ENCODE data around the gene EDIL3.
"Not testable (repeated sequence)": the region's sequence is repeated elsewhere in the genome, so short reads cannot be mapped to it uniquely, and the experiment has no call there.

The EDIL3 gene

DNA sequence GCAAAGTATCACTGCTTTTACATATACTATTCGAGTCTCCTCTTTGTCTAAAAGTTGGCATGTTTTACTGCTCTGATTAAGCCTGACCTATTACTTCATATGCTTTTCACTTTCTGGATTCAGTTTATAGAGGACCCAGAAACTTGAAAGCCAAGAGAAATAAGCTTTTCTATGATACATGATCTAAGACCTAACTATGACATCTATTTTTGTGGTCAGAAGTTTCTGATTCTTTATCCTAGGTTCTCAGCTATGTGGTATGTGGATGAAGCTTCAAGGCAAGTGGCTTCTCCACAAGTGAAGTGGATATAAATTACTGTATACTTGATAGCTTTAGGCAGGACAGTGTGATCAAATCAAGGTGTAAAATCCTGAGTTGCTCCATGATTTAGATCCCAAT is 6.3 kb downstream of the EDIL3 start:
- no peak for DNase-seq

DNA sequence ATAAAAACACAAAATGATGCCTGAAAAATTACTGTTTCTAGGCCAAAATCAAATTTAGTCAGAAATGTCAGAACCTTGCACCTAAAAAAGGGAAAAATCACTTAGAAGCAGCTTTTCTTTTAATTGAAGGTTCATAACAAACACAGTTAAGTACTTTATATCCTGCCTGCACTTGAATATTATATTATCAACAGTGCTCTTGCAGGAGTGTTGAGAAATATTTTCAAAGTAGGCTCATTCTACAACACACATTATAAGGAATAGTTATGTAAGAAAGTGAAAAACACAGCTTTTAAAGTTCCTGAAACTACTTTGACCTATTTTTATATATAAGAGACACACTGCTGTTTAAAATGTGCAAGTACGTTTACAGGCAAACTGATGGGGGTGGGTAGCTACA is 8.3 kb downstream of the EDIL3 start:
- no peak for DNase-seq

DNA sequence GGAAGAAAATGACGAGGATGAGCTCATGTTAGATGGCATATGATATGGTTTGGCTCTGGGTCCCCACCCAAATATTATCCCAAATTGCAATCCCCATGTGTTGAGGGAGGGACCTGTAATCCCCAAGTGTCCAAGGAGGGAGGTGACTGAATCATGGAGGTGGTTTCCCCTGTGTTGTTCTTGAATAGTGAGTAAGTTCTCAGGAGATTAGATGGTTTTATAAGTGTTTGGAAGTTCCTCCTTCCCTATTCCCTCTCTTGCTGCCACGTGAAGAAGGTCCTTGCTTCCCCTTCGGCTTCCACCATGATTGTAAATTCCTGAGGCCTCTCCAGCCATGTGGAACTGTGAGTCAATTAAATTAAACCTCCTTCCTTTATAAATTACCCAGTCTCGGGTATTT is 10.1 kb downstream of the EDIL3 start:
- DNase-seq: no peak

DNA sequence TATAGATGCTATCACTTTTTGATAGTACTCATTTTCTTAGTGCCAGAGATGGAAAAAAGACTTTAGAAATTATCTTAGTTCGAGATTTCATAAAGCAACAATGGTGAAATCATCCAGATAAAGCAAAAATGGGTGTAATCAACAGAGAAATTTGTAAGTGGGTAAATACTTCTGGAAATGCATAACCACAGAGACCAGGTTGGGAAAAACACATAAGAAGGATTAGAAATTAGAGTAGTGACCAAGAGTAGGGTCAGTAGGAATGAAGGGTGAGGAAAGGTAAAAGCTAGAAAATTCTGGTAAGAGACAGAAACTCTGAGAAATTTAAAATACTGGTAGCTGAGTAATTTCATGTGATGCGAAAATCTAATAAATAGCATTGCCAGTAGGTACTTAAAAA is 11.2 kb downstream of the EDIL3 start:
- no peak for DNase-seq

DNA sequence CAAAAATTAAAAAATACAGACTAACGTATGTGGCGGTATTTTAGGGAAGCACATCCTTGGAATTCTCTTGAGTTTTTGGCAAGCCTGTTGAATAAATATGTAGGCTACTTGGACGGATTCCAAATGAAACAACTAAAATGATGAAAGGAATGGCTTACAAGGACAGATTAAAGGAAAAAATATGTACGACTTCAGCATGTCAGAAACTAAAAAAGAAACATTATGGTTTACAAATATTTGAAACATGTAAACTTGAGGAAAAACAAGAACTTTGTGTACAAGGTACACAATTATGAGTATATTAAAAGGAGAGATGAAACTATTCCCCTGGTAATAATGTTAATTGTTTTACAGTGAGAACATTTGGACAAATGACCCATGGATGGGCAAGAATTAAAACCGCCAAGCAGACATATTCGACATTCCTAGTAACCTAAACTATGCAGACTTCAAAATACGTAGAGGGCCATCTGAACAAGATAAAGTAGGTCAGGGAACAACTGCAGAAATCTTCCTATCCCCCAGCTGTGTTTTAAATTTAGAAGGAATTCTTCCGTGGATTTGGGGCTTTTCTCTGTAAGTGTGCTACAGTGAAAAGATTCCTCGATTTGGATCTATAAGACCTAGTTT is 12.5 kb downstream of the EDIL3 start:
- DNase-seq: no peak

DNA sequence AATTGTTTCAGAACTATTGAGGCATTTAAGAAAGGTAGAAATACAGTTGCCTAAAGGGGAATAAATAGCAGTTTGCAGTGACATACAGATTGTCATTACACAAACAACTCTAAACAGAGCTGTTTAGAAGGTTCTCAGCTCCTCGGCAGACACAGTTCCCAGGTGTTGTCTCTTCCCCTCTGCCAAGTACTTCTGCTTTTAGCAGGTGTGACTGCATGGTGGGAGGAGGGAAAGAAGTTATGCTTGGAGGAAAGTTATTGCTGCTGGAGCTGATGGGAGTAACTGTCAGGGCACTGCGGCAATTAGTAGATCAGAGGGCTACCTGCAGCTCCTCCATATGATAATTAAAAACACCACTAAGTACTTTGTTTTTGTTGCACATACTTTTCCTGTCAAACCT is 14.5 kb downstream of the EDIL3 start:
- no peak for DNase-seq

DNA sequence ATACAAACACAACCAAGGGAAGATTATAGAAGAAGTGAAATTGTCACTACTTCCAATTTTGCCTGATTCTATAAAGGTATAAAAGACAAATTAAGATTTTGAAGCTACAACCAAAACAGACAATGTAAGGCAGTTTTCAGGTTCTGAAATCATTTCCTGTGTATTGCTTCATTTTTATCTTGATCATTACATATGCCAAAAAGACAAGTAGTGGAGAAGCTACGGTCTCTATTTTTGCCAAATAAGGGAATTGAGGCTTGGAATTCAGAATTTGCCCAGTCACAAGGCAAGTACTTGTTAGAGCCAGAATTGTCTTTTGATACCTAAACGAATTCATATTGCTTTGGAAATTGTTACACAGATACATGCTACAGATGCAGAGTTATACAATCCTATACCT is 20.6 kb downstream of the EDIL3 start:
- DNase-seq: no peak

DNA sequence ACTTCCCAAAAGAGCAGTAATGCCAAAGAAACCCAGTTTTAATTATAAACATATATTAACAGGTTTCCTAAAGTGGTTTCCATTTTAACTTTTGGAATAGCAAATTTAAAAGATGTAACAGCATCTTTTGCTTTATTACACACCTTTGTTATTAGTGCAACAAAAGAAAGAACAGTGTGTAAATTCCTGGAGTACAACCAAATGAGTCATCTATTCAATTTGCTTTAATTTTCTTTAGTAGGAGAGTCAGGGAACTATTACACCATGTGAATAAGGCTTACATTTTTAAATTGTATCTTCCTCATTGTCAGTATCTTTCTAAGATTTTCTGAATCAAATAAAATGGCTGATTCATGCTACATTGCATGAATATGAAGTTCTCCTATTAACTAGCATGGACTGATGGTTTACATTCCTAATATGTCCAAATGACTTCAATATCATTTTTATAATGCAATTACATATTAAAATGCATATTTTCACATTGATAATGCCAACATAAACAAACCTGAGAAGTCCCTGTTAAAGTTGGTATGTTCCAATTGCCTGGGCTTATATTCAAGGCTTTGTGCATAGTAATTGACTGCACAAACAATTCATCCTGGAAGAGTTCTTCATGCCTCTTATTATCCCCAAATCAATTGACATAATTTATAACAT is 22.5 kb downstream of the EDIL3 start:
- DNase-seq: no peak

DNA sequence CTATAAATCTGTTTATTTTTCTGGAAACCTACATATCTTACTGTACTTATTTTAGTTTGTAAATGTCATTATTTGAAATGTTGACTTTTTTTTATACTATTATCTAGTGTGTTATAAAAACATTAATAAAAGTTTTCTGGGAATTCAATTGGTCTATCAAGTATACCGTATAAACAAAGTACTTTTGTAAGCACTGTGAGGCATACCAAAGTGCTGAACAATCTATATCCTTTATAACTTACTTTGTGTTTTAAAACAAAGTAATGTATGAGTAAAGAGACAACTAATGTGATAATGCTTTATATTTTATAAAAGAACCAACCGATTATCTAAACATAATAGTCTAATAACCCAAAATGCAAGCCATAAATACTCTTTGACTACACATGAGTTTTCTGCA is 23.1 kb downstream of the EDIL3 start:
- no peak for DNase-seq

DNA sequence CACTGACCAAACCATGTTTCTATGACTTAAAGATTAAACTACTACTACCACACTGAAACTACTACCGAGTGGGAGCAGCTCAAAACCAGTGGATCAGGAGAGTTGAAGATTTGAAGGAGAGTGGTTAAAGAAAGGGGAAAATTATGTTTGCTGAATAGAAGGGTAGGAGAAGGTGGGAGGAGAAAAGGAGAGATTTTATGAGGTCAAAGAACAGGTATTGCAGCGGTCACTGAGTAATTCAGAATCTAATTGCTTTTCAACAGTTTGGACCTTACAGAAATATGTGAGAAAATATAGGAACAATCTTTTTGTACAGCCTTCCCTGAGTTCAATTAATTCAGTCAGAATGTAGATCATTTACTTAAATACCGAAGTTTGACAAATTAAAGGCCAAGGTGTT is 24.6 kb downstream of the EDIL3 start:
- no peak for DNase-seq

DNA sequence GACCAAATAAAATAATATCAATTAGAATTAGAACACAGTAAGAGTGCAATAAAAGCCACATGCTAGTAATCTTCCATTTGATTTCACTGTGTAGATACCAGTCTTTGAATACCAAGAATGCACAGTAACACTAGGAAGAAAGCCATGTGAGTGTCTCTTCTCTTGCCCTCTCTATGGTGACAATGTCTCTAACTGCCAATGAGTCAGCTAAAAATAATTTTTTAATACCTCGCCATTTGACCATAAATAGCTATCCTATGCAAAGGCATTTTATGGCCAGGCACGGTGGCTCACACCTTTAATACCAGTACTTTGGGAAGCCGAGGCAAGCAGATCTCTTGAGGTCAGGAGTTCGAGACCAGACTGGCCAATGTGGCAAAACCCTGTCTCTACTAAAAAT is 30.6 kb downstream of the EDIL3 start:
- no peak for DNase-seq

DNA sequence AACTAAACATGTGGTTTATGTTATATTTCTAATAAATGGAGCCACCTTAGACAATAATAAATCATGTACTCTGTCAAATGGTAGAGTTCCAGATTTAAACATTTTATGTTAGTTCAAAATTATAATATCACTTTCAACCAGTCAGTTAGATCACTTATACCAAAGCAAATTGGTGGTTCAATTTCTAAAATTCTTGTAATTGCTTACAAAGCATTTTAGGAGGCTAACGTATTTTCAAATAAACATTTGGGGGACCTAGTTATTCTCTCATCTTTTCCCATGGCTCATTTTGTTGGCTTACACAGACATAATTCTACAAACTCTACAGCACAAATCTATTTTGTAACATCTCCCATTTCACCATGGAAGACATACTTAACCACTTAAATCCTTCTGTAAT is 39.9 kb downstream of the EDIL3 start:
- no peak for DNase-seq

DNA sequence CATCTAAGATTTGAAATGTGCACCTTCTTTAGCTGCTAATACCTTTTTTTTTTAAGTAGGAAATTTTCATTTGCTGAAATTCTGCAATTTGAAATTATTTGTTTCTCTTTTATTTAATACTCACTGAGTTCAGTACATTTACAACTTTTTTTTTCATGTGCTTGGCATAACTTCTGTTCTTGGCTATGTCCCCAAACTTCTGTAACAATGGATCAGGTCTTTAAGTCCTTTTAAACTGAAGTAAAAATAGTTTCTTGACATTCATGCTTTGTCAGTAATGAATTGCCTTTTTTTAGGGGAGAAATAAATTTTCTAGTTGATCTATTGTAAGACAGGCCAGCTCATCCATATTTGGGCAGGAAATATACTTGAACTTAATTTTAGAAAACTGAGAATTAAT is 41.5 kb downstream of the EDIL3 start:
- DNase-seq: no peak

DNA sequence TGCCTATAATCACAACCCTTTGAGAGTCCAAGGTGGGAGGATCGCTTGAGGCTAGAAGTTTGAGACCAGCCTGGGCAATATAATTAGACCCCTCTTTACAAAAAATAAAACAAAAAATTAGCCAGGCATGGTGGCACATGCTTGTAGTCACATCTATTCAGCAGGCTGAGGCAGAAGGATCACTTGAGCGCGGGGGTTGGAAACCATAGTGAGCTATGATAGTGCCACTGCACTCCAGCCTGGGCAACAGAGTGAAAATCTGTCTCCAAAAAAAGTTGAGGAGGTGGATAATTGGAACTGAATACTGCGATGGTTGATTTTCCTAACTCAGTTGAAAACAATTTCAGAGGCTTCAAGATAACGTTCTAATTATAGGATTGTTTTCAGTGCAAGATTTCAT is 52.6 kb downstream of the EDIL3 start:
- no peak for DNase-seq

DNA sequence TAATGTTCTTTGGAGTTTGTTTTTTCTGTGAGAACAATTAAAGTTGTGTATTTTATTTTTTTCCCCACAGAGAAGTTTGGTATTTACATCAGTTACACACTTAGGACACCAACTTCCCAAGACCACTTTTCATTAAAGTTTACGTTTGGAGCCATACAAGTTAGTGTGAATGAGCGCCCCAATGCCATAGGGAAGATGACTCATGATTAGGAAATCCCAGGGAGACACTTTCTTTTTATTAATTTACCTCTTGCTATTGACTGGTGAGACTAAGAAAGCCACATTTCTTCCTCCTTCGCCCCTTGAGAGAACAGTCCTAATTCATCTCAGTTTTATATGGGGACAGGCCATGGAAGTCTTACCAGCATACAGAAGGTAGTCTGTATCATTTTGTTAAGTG is 57.1 kb downstream of the EDIL3 start:
- no peak for DNase-seq

DNA sequence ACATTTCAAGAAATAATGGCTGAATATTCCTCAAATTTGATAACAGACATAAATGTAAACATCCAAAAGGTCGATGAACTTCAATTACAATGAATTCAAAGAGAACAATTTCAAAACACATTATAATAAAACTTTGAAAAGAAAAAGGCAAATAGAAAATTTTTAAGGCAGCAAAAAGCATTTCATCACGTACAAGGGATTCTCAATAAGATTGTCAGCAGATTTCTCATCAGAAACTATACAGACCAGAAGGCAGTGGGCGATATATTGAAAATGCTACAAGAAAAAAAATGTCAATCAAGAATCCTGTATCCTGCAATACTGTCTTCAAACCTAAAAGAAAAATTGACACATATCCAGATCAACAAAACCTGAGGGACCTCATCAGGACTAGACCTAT is 62.0 kb downstream of the EDIL3 start:
- no peak for DNase-seq

DNA sequence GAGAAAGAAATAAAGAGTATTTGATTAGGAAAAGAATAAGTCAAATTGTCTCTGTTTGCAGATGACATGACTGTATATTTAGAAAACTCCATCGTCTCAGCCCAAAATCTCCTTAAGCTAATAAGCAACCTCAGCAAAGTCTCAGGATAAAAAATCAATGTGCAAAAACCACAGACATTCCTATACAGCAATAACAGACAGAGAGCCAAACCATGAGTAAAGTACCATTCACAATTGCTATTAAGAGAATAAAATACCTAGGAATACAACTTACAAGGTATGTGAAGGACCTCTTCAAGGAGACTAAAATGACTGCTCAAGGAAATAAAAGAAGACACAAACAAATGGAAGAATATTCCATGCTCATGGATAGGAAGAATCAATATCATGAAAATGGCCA is 66.9 kb downstream of the EDIL3 start:
- DNase-seq: not testable (repeated sequence)

DNA sequence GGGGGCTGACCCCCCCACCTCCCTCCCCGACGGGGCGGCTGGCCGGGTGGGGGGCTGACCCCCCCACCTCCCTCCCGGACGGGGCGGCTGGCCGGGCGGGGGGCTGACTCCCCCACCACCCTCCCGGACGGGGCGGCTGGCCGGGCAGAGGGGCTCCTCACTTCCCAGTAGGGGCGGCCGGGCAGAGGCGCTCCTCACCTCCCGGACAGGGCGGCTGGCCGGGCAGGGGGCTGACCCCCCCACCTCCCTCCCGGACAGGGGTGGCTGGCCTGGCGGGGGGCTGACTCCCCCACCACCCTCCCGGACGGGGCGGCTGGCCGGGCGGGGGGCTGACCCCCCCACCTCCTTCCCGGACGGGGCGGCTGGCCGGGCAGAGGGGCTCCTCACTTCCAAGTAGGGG is 72.4 kb downstream of the EDIL3 start:
- not testable (repeated sequence) for DNase-seq

DNA sequence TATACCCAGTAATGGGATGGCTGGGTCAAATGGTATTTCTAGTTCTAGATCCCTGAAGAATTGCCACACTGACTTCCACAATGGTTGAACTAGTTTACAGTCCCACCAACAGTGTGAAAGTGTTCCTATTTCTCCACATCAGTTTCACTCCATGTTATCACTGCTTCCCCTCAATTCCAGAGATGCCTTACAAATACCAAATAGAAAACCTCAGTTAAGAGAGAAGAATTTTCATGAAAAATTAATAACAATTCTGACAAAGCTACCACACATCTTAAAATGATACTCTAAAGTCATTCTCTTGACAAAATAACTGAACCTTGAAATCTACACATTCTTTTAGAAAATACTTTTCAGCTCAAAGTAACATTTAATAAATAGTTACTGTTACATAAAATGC is 74.8 kb downstream of the EDIL3 start:
- DNase-seq: not testable (repeated sequence)

DNA sequence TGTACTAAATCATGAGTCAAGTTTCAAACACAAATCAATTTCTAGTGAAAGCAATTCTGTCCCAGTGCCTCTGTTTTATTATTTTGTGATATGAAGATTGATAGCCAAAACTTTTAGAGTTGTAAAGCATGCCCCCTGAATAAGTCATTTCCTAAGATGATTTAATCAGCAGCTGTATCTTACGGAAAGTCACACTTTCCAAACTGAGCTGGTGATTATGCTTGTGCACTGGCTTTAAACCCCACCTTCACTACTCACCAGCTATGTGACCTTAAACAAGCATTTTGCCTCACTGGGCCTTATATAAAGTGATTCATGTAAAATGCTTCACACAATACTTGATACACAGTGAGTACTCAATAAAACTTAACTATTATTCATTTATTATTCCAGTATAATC is 78.1 kb downstream of the EDIL3 start:
- DNase-seq: no peak

DNA sequence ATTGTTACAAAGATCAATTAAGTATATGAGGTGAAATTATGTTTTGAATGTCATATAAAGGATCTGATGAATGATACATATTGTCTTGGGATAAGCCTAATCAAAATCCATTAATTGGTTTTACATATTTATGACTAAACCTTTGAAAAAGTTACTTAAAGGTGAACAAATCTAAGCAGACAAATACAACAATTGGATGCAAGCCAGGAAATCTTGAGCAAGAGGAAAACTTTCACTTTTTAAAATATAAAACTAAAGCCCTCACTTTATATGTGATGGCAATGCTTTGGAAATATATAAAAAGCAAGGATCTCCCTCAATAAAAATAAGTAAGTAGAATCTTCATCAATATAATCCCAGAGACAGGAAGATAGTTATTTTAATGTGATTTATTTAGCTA is 80.1 kb downstream of the EDIL3 start:
- DNase-seq: no peak

DNA sequence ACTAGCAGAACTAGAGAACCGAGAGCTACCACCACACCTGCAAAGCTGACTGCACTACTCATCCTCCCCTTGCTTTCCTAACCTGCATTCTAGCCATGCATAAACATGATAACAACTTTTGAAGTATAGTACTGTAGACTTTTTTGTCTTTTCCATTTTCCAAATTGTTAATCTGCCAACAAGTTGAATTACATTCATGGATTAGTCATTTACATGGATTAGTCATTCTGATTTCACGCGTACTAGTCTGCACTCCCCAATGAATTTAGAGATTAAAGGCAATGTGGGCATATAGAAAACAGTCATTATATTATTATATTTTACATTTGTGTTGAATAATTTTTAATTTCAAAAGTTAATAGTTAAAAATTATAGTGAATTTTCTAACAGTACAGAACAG is 81.4 kb downstream of the EDIL3 start:
- DNase-seq: no peak

DNA sequence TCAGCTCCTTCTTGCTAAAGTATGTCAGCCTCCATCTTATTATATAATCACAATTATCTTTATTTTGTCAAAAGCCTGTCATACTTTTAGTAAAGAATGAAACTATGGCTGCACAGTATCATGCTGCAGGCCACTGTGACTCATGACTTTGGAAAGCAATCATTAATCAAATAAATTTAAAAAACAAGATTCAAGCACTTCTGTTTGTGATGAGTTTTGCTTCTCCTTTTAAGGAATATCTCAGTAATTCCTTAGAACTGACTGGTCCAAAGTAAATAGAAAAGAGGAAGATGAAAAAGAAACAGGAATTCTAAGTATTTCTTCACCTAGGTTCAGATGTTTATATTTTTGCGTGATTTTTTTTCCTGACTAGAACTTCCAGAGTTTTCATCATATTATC is 83.1 kb downstream of the EDIL3 start:
- DNase-seq: no peak

DNA sequence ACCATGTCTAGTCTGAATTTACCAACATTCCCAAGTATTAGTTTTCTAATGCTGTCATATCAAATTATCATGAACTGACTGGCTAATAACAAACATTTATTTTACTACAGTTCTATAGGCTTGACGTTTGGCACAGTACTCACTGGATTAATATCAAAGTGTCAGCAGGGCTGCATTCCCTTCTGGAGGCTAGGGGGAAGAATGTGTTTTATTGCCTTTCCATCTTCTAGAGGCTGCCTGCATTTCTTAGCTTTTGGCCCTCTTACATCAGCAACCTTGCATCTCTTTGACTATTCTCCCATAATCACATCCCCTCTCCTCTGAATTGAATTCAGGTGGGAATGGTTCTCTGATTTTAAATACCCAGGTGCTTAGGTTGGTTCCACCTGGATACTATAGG is 84.7 kb downstream of the EDIL3 start:
- DNase-seq: no peak

DNA sequence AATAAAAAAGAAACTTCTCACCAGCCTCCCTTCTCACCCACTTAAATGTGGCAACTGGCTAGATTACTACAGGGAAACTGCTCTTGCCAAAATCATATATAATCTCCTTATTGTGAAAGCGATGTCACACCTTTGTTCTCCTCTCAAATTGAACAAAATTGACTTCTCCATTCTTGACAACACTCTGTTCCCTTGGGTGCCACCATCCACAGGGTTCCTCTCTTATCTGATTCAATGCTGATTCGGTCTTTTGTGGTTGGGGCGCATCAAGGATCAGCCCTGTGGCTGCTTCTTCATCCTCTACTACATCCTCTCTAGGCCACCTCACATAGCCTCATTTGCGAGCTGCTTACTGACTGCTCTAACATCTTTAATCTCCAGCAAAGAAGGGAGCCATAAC is 86.1 kb downstream of the EDIL3 start:
- DNase-seq: no peak
